Ramos (cell line): ENCODE results near the gene SHKBP1.
"Not testable (repeated sequence)": the region's sequence is repeated elsewhere in the genome, so short reads cannot be mapped to it uniquely, and the experiment has no call there.

ENCODE experiments used
- in situ Hi-C: fragments of 300-500 bp; cut with MboI; formaldehyde crosslinking; loops from one replicate; pipeline ENCODE4 v1.14.3; 2022; ENCODE audit warnings: low sequenced_read_pairs; ENCODE audit not compliant: unreplicated experiment

The SHKBP1 gene

GRCh38 chr19:40553885-40554857 lies 22.5 kb upstream of the SHKBP1 start:
- in situ Hi-C loops: no loop called here

DNA sequence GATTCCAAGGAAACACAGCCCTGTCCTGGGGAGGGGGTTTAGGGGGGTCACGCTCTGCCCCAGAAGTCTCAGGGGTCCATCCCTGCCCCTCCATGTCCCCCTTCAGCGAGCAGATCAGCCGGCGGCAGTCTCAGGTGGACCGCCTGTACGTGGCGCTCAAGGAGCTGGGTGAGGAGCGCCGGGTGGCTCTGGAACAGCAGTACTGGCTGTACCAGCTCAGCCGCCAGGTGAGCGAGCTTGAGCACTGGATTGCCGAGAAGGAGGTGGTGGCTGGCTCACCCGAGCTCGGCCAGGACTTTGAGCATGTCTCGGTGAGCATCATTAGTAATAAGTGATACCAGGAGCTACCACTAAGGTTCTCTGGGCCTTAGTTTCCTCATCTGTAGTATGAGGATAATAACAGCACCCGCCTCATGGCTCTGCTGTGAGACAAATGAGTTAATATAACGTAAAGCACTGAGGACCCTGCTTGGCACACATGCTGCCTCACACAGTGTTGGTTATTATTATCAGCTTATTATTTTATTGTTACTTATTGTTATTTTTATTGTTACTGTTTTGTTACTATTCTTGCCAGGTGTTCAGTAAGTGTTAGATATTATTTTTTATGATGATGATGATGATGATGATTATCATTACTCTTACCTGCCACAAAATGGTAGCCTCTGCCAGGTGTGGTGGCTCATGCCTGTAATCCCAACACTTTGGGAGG lies 20.5 kb upstream of the SHKBP1 start:
- in situ Hi-C loops: no loop called here

- in situ Hi-C loops: no loop called here
Measured at GRCh38 chr19:40556953-40557530, 19.6 kb upstream of the SHKBP1 start.

DNA sequence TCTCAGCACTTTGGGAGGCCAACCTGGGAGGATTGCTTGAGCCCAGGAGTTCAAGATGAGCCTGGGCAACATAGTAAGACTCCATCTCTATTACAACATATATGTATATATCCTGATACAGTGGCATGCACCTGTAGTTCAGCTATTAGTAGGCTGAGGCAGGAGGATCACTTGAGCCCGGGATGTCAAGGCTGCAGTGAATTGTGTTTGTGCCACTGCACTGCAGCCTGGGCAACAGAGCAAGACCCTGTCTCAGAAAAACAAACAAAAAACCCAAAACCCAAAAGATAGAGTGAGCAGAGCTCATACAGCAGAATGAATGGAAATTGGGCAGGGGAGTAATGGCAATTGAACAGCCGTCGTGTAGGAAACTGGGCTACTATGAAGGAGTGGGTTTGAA lies 17.3 kb upstream of the SHKBP1 start:
- in situ Hi-C loops: no loop called here

GRCh38 chr19:40560092-40560507 lies 16.6 kb upstream of the SHKBP1 start:
- in situ Hi-C loops: no loop called here

GRCh38 chr19:40561947-40562346 lies 14.7 kb upstream of the SHKBP1 start:
- in situ Hi-C loops: no loop called here

GRCh38 chr19:40564535-40564934 lies 12.1 kb upstream of the SHKBP1 start:
- in situ Hi-C loops: not testable (repeated sequence)

GRCh38 chr19:40565355-40565754 lies 11.3 kb upstream of the SHKBP1 start:
- in situ Hi-C loops: no loop called here

DNA sequence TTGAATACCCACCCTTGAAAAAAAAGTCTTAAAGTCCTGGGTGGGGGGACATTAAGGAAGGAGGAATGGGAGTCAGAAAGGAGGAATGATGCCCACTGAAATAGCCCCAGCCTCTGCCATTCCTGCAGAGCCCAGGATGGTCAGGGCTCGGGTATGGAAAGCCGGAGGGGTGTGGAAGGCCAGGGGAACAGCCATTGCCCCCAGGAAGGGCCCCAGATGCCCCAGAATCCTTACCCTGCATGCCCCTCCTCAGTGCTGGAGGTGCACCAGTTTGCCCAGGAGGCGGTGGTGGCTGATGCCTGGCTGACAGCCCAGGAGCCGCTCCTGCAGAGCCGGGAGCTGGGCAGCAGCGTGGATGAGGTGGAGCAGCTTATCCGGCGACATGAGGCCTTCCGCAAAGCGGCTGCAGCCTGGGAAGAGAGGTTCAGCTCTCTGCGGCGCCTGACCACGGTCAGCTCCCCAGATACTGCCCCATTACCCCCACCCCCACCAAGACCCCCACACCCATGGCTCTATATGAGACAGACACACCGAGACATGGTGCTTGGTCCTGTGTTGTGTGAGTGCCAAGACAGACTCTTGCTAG lies 10.7 kb upstream of the SHKBP1 start:
- in situ Hi-C loops: no loop called here

DNA sequence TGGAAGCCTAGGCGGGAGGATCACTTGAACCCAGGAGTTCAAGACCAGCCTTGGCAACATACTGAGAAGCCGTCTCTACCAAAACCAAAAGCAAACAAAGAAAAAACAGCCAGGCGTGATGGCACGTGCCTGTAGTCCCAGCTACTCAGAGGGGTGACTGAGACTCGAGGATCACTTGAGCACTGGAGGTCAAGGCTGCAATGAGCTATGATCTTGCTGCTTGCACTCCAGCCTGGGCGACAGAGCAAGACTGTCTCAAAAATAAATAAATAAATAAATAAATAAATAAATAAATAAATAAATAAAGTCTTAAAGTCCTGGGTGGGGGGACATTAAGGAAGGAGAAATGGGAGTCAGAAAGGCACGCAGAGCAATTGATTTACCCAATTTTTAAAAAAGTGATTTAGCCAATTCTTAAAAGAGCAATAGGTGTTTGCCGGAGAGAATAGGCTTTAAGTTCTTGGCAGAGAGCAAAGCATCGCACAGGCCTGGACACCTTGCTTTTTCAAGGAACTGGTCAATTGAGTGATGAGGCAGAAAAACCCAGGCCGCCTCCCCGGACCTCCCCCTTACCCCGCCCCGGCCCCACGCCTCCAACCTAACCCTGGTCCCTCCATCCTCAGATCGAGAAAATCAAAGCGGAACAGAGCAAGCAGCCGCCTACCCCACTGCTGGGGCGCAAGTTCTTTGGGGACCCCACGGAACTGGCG lies 9.5 kb upstream of the SHKBP1 start:
- in situ Hi-C loops: no loop called here

- in situ Hi-C loops: no loop called here
Measured at GRCh38 chr19:40567750-40568494, 8.8 kb upstream of the SHKBP1 start.

- in situ Hi-C loops: no loop called here
Measured at GRCh38 chr19:40570313-40571004, 6.2 kb upstream of the SHKBP1 start.

DNA sequence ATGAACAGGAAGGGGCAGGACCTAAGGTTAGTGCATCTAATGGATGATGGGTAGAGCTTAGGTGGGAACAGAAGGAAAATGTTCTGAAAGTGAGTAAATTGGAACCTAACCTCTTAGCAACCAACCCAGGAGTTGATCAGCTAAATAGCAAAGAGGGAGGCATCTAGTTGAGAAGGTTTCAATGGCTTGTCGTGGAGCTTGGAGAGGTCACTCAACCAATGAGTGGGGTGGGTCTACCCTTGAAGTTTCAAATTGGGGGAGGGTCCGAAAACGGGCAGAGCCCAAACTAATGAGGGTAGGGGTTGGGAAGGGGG lies 5.7 kb upstream of the SHKBP1 start:
- in situ Hi-C loops: no loop called here

DNA sequence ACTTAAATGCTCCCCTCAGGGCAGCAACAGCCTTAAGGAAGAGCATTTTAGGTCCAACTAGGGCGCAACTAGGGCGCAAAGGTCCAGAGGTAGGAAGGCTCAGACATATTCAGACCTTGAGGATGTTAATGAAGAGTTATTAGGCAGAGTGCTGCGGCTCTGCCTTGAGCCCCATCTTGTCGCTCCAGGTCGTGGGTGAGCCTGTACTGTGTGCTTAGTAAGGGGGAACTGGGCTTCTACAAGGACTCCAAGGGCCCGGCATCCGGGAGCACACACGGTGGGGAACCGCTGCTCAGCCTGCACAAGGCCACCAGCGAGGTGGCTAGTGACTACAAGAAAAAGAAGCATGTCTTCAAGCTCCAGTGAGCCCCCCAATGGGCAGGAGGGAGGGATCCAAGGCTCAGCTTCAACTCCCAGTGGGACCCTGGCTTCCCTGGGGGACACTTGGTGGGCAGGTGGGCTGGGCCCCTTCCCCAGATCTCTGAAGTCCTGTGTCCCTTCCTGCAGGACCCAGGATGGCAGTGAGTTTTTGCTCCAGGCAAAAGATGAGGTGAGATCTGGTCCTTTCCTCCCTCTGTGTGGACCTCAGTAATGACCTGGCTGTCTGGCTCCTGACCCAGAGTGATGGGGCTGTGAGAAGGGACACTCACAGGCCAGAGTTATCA lies 4.7 kb upstream of the SHKBP1 start:
- in situ Hi-C loops: no loop called here

GRCh38 chr19:40575326-40575725 lies 1.3 kb upstream of the SHKBP1 start:
- in situ Hi-C loops: no loop called here

DNA sequence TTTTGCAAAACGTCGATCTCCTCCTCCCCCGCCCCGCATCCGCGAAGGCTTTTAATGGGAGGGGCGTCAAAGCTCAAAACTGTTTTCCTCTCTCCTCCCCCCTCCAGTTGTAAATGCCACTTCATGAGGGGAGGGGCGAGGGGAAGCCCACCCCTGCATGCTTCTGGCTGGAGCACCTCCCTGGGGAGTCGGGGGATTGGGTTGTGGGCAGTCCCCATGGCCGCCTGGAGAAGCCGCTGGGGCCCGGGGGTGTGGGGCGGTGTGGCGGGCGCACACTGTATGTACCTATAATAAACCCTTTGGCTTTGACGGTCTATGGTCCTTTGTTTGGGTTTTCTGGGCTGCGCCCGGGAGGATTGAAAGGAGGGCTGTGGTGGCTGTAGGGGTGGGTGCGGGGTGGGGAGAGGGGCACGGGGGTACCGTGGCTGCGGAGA lies 505 bp upstream of the SHKBP1 start:
- in situ Hi-C loops: no loop called here

- in situ Hi-C loops: no loop called here
Measured at GRCh38 chr19:40578442-40578908, 1.8 kb downstream of the SHKBP1 start.

DNA sequence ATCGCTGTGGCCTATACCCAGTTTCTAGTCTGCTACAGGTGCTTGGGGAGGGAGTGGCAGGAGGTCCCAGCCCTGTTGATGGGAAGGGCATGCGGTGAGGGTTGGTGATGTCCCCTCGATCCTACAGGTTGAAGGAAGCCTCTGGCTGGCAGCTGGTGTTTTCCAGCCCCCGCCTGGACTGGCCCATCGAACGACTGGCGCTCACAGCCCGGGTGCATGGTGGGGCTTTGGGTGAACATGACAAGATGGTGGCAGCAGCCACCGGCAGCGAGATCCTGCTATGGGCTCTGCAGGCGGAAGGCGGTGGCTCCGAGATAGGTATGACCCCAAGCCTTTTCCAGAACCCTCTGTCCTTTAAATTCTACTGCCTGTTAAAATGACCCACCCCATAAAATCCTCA lies 3.9 kb downstream of the SHKBP1 start:
- in situ Hi-C loops: no loop called here
